ENCODE data around the gene PRR3. TPM values are rescaled to one million over a fixed set of nuclear protein-coding genes. Genes with fewer than 3 reads are reported as not detected.

Gene PRR3
- total and polyA plus RNA-seq, 9 of the 15 experiments (the other 6 are each of a cell fraction or from before 2014, with no cell fraction given): 23.5 to 59.6 (median 28.8) TPM

- TF ChIP-seq ZNF592 (IDR thresholded peaks at IDR 0.05) (no peak), MTA1 (IDR thresholded peaks at IDR 0.05; ENCODE audit: borderline replicate concordance) (no peak), HSF4 (CRISPR knock-in tag; IDR thresholded peaks at IDR 0.05; ENCODE audit: borderline replicate concordance) (no peak), RAD21 (CRISPR knock-in tag; conservative IDR thresholded peaks at IDR 0.05 in 1 of 2, IDR thresholded peaks at IDR 0.05 in 1 of 2) (no peak), MAX (CRISPR knock-in tag; IDR thresholded peaks at IDR 0.05) (no peak), BHLHE40 (IDR thresholded peaks at IDR 0.05; ENCODE audit: low read length) (peak; percentile 56), HOMEZ (CRISPR knock-in tag; IDR thresholded peaks at IDR 0.05) (no peak), CREB3 (tag; conservative IDR thresholded peaks at IDR 0.05; ENCODE audit: low read depth) (no peak), NR2C1 (IDR thresholded peaks at IDR 0.05) (no peak), NR2C1 (tag; IDR thresholded peaks at IDR 0.05) (no peak; the same call in 1 of the 2 replicates), CREM (IDR thresholded peaks at IDR 0.05; ENCODE audit: low read depth) (no peak), TBP (optimal IDR thresholded peaks at IDR 0.05; ENCODE audit: low read depth, low read length) (no peak), FOS (IDR thresholded peaks at IDR 0.05; ENCODE audit: extremely low read depth, insufficient read length) (no peak), SP2 (IDR thresholded peaks at IDR 0.05; ENCODE audit: extremely low read depth, low read depth, low read length, poor library complexity, severe bottlenecking) (no peak), SREBF1 (IDR thresholded peaks at IDR 0.05; ENCODE audit: borderline replicate concordance, low read depth, low read length) (no peak), HIVEP1 (CRISPR knock-in tag; IDR thresholded peaks at IDR 0.05) (no peak), HMGN3 (IDR thresholded peaks at IDR 0.05; ENCODE audit: borderline replicate concordance, extremely low read depth, insufficient read length, low read depth, low read length) (no peak), SMARCA4 (IDR thresholded peaks at IDR 0.05) (no peak)
- TF ChIP-seq, protein P1, sequence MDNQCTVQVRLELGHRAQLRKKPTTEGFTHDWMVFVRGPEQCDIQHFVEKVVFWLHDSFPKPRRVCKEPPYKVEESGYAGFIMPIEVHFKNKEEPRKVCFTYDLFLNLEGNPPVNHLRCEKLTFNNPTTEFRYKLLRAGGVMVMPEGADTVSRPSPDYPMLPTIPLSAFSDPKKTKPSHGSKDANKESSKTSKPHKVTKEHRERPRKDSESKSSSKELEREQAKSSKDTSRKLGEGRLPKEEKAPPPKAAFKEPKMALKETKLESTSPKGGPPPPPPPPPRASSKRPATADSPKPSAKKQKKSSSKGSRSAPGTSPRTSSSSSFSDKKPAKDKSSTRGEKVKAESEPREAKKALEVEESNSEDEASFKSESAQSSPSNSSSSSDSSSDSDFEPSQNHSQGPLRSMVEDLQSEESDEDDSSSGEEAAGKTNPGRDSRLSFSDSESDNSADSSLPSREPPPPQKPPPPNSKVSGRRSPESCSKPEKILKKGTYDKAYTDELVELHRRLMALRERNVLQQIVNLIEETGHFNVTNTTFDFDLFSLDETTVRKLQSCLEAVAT (IDR thresholded peaks at IDR 0.05): 0 out of 4 replicates have a peak, but pooled peaks of 1 of the 2 experiments have one; percentile 46
Observed at GRCh38 chr6:30533460-30534294, 23.4 kb upstream of the PRR3 start (continued).
